ENCODE measurements around the gene KLHL22. TPM values are rescaled to one million over a fixed set of nuclear protein-coding genes. Genes with fewer than 3 reads are reported as not detected.

Gene KLHL22
- total and polyA plus RNA-seq, 2 of the 8 experiments (the other 6 are each of a cell fraction or from before 2014, with no cell fraction given), result 9.4 to 16.2 TPM

- TF ChIP-seq, protein P1, sequence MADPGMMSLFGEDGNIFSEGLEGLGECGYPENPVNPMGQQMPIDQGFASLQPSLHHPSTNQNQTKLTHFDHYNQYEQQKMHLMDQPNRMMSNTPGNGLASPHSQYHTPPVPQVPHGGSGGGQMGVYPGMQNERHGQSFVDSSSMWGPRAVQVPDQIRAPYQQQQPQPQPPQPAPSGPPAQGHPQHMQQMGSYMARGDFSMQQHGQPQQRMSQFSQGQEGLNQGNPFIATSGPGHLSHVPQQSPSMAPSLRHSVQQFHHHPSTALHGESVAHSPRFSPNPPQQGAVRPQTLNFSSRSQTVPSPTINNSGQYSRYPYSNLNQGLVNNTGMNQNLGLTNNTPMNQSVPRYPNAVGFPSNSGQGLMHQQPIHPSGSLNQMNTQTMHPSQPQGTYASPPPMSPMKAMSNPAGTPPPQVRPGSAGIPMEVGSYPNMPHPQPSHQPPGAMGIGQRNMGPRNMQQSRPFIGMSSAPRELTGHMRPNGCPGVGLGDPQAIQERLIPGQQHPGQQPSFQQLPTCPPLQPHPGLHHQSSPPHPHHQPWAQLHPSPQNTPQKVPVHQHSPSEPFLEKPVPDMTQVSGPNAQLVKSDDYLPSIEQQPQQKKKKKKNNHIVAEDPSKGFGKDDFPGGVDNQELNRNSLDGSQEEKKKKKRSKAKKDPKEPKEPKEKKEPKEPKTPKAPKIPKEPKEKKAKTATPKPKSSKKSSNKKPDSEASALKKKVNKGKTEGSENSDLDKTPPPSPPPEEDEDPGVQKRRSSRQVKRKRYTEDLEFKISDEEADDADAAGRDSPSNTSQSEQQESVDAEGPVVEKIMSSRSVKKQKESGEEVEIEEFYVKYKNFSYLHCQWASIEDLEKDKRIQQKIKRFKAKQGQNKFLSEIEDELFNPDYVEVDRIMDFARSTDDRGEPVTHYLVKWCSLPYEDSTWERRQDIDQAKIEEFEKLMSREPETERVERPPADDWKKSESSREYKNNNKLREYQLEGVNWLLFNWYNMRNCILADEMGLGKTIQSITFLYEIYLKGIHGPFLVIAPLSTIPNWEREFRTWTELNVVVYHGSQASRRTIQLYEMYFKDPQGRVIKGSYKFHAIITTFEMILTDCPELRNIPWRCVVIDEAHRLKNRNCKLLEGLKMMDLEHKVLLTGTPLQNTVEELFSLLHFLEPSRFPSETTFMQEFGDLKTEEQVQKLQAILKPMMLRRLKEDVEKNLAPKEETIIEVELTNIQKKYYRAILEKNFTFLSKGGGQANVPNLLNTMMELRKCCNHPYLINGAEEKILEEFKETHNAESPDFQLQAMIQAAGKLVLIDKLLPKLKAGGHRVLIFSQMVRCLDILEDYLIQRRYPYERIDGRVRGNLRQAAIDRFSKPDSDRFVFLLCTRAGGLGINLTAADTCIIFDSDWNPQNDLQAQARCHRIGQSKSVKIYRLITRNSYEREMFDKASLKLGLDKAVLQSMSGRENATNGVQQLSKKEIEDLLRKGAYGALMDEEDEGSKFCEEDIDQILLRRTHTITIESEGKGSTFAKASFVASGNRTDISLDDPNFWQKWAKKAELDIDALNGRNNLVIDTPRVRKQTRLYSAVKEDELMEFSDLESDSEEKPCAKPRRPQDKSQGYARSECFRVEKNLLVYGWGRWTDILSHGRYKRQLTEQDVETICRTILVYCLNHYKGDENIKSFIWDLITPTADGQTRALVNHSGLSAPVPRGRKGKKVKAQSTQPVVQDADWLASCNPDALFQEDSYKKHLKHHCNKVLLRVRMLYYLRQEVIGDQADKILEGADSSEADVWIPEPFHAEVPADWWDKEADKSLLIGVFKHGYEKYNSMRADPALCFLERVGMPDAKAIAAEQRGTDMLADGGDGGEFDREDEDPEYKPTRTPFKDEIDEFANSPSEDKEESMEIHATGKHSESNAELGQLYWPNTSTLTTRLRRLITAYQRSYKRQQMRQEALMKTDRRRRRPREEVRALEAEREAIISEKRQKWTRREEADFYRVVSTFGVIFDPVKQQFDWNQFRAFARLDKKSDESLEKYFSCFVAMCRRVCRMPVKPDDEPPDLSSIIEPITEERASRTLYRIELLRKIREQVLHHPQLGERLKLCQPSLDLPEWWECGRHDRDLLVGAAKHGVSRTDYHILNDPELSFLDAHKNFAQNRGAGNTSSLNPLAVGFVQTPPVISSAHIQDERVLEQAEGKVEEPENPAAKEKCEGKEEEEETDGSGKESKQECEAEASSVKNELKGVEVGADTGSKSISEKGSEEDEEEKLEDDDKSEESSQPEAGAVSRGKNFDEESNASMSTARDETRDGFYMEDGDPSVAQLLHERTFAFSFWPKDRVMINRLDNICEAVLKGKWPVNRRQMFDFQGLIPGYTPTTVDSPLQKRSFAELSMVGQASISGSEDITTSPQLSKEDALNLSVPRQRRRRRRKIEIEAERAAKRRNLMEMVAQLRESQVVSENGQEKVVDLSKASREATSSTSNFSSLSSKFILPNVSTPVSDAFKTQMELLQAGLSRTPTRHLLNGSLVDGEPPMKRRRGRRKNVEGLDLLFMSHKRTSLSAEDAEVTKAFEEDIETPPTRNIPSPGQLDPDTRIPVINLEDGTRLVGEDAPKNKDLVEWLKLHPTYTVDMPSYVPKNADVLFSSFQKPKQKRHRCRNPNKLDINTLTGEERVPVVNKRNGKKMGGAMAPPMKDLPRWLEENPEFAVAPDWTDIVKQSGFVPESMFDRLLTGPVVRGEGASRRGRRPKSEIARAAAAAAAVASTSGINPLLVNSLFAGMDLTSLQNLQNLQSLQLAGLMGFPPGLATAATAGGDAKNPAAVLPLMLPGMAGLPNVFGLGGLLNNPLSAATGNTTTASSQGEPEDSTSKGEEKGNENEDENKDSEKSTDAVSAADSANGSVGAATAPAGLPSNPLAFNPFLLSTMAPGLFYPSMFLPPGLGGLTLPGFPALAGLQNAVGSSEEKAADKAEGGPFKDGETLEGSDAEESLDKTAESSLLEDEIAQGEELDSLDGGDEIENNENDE (IDR thresholded peaks at IDR 0.05; ENCODE audit: insufficient replicate concordance, low read length), result no peak
- TF ChIP-seq TEAD4 (IDR thresholded peaks at IDR 0.05; ENCODE audit: low read depth, low read length), result no peak
- no peak for TF ChIP-seq ASH2L (IDR thresholded peaks at IDR 0.05; ENCODE audit: low read length)
- no peak for TF ChIP-seq MAFK (IDR thresholded peaks at IDR 0.05; ENCODE audit: low read depth, low read length)
These were observed 4.7 kb downstream of the KLHL22 start (continued) for GRCh38 chr22:20490941-20491307.

Data from H1 (cell line).